GM20431 (cell line): ENCODE results near the gene VDAC1.
"Not testable (repeated sequence)": the region's sequence is repeated elsewhere in the genome, so short reads cannot be mapped to it uniquely, and the experiment has no call there.

Experiments
- in situ Hi-C: fragments of 300-500 bp; cut with MseI, MboI; formaldehyde crosslinking; loops from one replicate; pipeline ENCODE4 v1.15.0; 2020; ENCODE audit warnings: low sequenced_read_pairs; ENCODE audit not compliant: unreplicated experiment

Gene VDAC1

GRCh38 chr5:133998807-133999206 lies 6.0 kb downstream of the VDAC1 start:
- in situ Hi-C loops, result no loop called here

- in situ Hi-C loops, result no loop called here
These were observed 6.7 kb downstream of the VDAC1 start for GRCh38 chr5:133998042-133998441.

- in situ Hi-C loops, result no loop called here
These were observed 8.0 kb downstream of the VDAC1 start for GRCh38 chr5:133996683-133997252.

- in situ Hi-C loops, result no loop called here
These were observed 8.8 kb downstream of the VDAC1 start for GRCh38 chr5:133995883-133996563.

- in situ Hi-C loops, result no loop called here
These were observed 9.4 kb downstream of the VDAC1 start for GRCh38 chr5:133995341-133995740.

- in situ Hi-C loops, result no loop called here
These were observed 9.8 kb downstream of the VDAC1 start for GRCh38 chr5:133994990-133995333.

- in situ Hi-C loops, result no loop called here
These were observed 10.3 kb downstream of the VDAC1 start for GRCh38 chr5:133994297-133994989.

GRCh38 chr5:133993185-133993936 lies 11.4 kb downstream of the VDAC1 start:
- in situ Hi-C loops, result no loop called here

GRCh38 chr5:133992429-133993155 lies 12.2 kb downstream of the VDAC1 start:
- in situ Hi-C loops, result no loop called here

GRCh38 chr5:133991171-133991910 lies 13.4 kb downstream of the VDAC1 start:
- in situ Hi-C loops, result no loop called here

GRCh38 chr5:133990396-133990795 lies 14.4 kb downstream of the VDAC1 start:
- in situ Hi-C loops, result no loop called here

GRCh38 chr5:133985540-133986180 lies 19.1 kb downstream of the VDAC1 start:
- in situ Hi-C loops, result no loop called here

- in situ Hi-C loops, result no loop called here
These were observed 21.1 kb downstream of the VDAC1 start for GRCh38 chr5:133983674-133984073.

GRCh38 chr5:133981714-133982113 lies 23.1 kb downstream of the VDAC1 start:
- in situ Hi-C loops, result no loop called here

- in situ Hi-C loops, result no loop called here
These were observed 24.1 kb downstream of the VDAC1 start for GRCh38 chr5:133980652-133981051.

GRCh38 chr5:133978943-133979342 lies 25.8 kb downstream of the VDAC1 start:
- in situ Hi-C loops, result no loop called here

- in situ Hi-C loops, result no loop called here
These were observed 26.9 kb downstream of the VDAC1 start for GRCh38 chr5:133977858-133978257.

- in situ Hi-C loops, result no loop called here
These were observed 27.5 kb downstream of the VDAC1 start for GRCh38 chr5:133977161-133977787.

GRCh38 chr5:133975546-133975945 lies 29.2 kb downstream of the VDAC1 start:
- in situ Hi-C loops, result not testable (repeated sequence)
